ENCODE results near the gene COBL. TPM values are rescaled to one million over a fixed set of nuclear protein-coding genes. Genes with fewer than 3 reads are reported as not detected.

The COBL gene
- total and polyA plus RNA-seq, 10 of the 15 experiments (the other 5 are each of a cell fraction or from before 2014, with no cell fraction given) = 0.21 TPM; not detected in 9

DNA sequence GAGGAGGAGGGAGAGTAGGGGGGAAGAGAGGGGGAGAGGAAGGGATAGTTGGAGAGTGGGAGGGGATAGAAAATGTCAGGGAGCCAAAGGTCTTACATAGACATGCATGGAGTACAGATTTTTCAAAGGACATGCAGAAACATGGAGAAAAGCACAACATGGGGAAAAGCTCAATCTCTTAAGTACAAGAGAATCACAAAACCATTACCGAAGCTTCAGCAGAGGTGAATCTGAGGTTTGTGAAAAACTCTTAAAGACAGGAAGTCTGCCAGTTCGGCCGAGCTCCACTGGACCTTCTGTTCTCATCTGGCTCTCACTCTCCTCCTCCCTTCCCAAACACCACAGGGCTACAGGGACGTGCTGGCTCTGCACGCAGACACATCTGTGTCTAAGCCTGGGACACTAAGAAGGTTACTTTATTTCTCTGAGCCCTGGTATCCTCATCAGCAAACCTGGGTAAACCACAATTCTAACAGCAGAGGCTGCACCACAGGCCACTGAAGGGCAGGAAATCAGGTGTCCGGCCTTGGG lies 133.9 kb downstream of the COBL start (continued):
- TF ChIP-seq NBN (IDR thresholded peaks at IDR 0.05) (no peak), PAX5 (IDR thresholded peaks at IDR 0.05; ENCODE audit: borderline replicate concordance, low read depth, low read length) (no peak), CREM (IDR thresholded peaks at IDR 0.05; ENCODE audit: low read depth) (no peak), BCL11A (IDR thresholded peaks at IDR 0.05; ENCODE audit: low read depth, low read length) (no peak), WRNIP1 (IDR thresholded peaks at IDR 0.05; ENCODE audit: borderline replicate concordance, low read depth, low read length) (no peak), TCF7 (IDR thresholded peaks at IDR 0.05; ENCODE audit: borderline replicate concordance) (no peak)

DNA sequence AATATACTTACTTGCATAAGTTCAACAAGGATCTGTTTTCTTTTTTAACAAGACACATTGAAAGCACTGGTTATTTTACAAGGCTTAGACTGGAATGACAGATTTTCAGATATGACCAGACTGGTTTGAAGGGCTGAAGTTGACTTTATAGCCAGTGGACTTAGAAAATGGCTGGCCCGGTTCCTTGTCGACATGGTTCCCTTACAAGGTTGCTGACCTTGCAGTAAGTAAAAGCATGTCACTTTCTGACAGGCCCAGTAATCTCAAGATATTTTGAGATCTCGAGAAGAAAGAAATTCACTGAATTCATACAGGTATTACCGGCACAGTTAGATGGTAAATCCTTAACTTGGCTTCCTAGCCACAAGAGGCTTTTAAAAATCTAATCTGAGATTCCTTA lies 136.5 kb downstream of the COBL start:
- POLR2A ChIA-PET = no interaction called here
- Histone ChIP-seq H3K9me3 (replicated peaks; ENCODE audit: control insufficient read depth, insufficient read depth, low read length) (no peaks in the 10 kb centered on the region), H3K4me3 (no peak overlapping the region), H3K27ac (ENCODE audit: control insufficient read depth, insufficient read depth) (no peak overlapping the region), H4K20me1 (ENCODE audit: control insufficient read depth, insufficient read depth) (no peaks in the 10 kb centered on the region), H3K4me2 (ENCODE audit: control insufficient read depth, insufficient read depth) (no peak overlapping the region), H3K36me3 (ENCODE audit: control insufficient read depth in 2 of 2, insufficient read depth in 2 of 2, low read length in 1 of 2) (no peaks in the 10 kb centered on the region), H3K27me3 (replicated peaks in 1 of 2; ENCODE audit: control insufficient read depth in 2 of 2, insufficient read depth in 2 of 2, low read length in 1 of 2) (no peaks in the 10 kb centered on the region), H2AFZ (ENCODE audit: control insufficient read depth, low read depth, low read length) (no peak overlapping the region), H3K79me2 (ENCODE audit: control insufficient read depth, insufficient read depth, low read length) (no peaks in the 10 kb centered on the region), H3K4me1 (ENCODE audit: control insufficient read depth, insufficient read depth, low read length) (no peaks in the 10 kb centered on the region), H3K9ac (ENCODE audit: control insufficient read depth, insufficient read depth, low read length) (no peak overlapping the region)
- FAIRE-seq (no peak), DNase-seq (ENCODE audit: low read depth, low spot score) (no peak), ATAC-seq (no peak)
- CTCF ChIA-PET = interaction anchor here (0.7 kb wide), 1 partner anchor 184 kb away, joined by 3 read pairs; no protein-coding TSS in a partner anchor
- WGBS (ENCODE audit: insufficient coverage, insufficient replicate concordance, low lambda C conversion rate, missing lambda C conversion rate) = 32% methylated on average over 4 of the region's 4 CpGs
- no TSS peak for BruUV-seq (replicated peaks)
- in situ Hi-C loops (cut with MboI) (no loop called here), intact Hi-C loops (cut with micrococcal nuclease; ENCODE audit: unreplicated experiment) (no loop called here)
- RAD21 ChIA-PET (ENCODE audit: unreplicated experiment) = no interaction called here
- SMC1A ChIA-PET (ENCODE audit: uncharacterized antibody, unreplicated experiment) = no interaction called here
- TF ChIP-seq ZSCAN29 (IDR thresholded peaks at IDR 0.05) (no peak), SMARCA5 (IDR thresholded peaks at IDR 0.05) (no peak), BCL11A (IDR thresholded peaks at IDR 0.05; ENCODE audit: low read depth, low read length) (no peak), EED (IDR thresholded peaks at IDR 0.05; ENCODE audit: low read depth) (no peak), SREBF2 (IDR thresholded peaks at IDR 0.05; ENCODE audit: low read length) (no peak), CHD2 (IDR thresholded peaks at IDR 0.05; ENCODE audit: borderline replicate concordance, low read depth, low read length) (no peak), PAX8 (IDR thresholded peaks at IDR 0.05) (no peak), HCFC1 (IDR thresholded peaks at IDR 0.05; ENCODE audit: low read length) (no peak), TARDBP (IDR thresholded peaks at IDR 0.05; ENCODE audit: borderline replicate concordance) (no peak), ESRRA (IDR thresholded peaks at IDR 0.05; ENCODE audit: low read length) (no peak), RAD51 (IDR thresholded peaks at IDR 0.05) (no peak), ZNF274 (IDR thresholded peaks at IDR 0.05; ENCODE audit: insufficient read depth, insufficient read length) (no peak), PAX5 (IDR thresholded peaks at IDR 0.05; ENCODE audit: borderline replicate concordance, low read depth, low read length) (no peak)
- TF ChIP-seq, protein P1, sequence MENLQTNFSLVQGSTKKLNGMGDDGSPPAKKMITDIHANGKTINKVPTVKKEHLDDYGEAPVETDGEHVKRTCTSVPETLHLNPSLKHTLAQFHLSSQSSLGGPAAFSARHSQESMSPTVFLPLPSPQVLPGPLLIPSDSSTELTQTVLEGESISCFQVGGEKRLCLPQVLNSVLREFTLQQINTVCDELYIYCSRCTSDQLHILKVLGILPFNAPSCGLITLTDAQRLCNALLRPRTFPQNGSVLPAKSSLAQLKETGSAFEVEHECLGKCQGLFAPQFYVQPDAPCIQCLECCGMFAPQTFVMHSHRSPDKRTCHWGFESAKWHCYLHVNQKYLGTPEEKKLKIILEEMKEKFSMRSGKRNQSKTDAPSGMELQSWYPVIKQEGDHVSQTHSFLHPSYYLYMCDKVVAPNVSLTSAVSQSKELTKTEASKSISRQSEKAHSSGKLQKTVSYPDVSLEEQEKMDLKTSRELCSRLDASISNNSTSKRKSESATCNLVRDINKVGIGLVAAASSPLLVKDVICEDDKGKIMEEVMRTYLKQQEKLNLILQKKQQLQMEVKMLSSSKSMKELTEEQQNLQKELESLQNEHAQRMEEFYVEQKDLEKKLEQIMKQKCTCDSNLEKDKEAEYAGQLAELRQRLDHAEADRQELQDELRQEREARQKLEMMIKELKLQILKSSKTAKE (IDR thresholded peaks at IDR 0.05; ENCODE audit: low read depth, poor library complexity, severe bottlenecking) = no peak
- TF ChIP-seq, protein P2, sequence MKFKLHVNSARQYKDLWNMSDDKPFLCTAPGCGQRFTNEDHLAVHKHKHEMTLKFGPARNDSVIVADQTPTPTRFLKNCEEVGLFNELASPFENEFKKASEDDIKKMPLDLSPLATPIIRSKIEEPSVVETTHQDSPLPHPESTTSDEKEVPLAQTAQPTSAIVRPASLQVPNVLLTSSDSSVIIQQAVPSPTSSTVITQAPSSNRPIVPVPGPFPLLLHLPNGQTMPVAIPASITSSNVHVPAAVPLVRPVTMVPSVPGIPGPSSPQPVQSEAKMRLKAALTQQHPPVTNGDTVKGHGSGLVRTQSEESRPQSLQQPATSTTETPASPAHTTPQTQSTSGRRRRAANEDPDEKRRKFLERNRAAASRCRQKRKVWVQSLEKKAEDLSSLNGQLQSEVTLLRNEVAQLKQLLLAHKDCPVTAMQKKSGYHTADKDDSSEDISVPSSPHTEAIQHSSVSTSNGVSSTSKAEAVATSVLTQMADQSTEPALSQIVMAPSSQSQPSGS (IDR thresholded peaks at IDR 0.05; ENCODE audit: low read length) = no peak
- TF ChIP-seq, protein P3, sequence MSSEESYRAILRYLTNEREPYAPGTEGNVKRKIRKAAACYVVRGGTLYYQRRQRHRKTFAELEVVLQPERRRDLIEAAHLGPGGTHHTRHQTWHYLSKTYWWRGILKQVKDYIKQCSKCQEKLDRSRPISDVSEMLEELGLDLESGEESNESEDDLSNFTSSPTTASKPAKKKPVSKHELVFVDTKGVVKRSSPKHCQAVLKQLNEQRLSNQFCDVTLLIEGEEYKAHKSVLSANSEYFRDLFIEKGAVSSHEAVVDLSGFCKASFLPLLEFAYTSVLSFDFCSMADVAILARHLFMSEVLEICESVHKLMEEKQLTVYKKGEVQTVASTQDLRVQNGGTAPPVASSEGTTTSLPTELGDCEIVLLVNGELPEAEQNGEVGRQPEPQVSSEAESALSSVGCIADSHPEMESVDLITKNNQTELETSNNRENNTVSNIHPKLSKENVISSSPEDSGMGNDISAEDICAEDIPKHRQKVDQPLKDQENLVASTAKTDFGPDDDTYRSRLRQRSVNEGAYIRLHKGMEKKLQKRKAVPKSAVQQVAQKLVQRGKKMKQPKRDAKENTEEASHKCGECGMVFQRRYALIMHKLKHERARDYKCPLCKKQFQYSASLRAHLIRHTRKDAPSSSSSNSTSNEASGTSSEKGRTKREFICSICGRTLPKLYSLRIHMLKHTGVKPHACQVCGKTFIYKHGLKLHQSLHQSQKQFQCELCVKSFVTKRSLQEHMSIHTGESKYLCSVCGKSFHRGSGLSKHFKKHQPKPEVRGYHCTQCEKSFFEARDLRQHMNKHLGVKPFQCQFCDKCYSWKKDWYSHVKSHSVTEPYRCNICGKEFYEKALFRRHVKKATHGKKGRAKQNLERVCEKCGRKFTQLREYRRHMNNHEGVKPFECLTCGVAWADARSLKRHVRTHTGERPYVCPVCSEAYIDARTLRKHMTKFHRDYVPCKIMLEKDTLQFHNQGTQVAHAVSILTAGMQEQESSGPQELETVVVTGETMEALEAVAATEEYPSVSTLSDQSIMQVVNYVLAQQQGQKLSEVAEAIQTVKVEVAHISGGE (CRISPR knock-in tag; IDR thresholded peaks at IDR 0.05) = no peak

Measured in GM12878 (cell line).